MCF 10A (cell line): ENCODE data around the gene GLYATL1B. TPM values are rescaled to one million over a fixed set of nuclear protein-coding genes. Genes with fewer than 3 reads are reported as not detected.

Source experiments
- BruUV-seq: library from RNA; stranded (reverse); fragments of 400-500 nt; replicated peaks from 2 replicates; lab custom pipeline; 2021; lab: Mats Ljungman, UMichigan
- CTCF ChIA-PET: fragments of 300-600 bp; sonication (Branson Sonifier 250); formaldehyde crosslinking; extraction: SDS; loops from one replicate; lab custom pipeline; 2021; ENCODE audit warnings: antibody characterized with exemption, inconsistent platforms; lab: Yijun Ruan, JAX
- POLR2A ChIA-PET: fragments of 300-600, 350-650 bp; sonication (Branson Sonifier 250); formaldehyde crosslinking; extraction: SDS; loops from one replicate; lab custom pipeline; 2020; ENCODE audit warnings: antibody characterized with exemption, inconsistent platforms; lab: Yijun Ruan, JAX
- DNase-seq: peaks from one replicate; pipeline ENCODE4 v3.0.0-alpha.2; 2018; ENCODE audit not compliant: unreplicated experiment
- H3K27ac Mint-ChIP-seq: one replicate; pipeline ENCODE4 v1.8.0; 2022; ENCODE audit warnings: mild to moderate bottlenecking, low read depth, mixed read lengths; ENCODE audit not compliant: unreplicated experiment
- H3K27me3 Mint-ChIP-seq: one replicate; pipeline ENCODE4 v1.8.0; 2022; ENCODE audit warnings: mixed read lengths; ENCODE audit not compliant: insufficient read depth, unreplicated experiment
- H3K36me3 Mint-ChIP-seq: one replicate; pipeline ENCODE4 v1.8.0; 2022; ENCODE audit warnings: mild to moderate bottlenecking, moderate library complexity, mixed read lengths; ENCODE audit not compliant: insufficient read depth, unreplicated experiment
- H3K4me1 Mint-ChIP-seq: one replicate; pipeline ENCODE4 v1.8.0; 2022; ENCODE audit warnings: mixed read lengths; ENCODE audit not compliant: insufficient read depth, unreplicated experiment
- H3K4me3 Mint-ChIP-seq: one replicate; pipeline ENCODE4 v1.8.0; 2022; ENCODE audit warnings: mild to moderate bottlenecking, moderate library complexity, mixed read lengths; ENCODE audit not compliant: unreplicated experiment
- H3K9me3 Mint-ChIP-seq: one replicate; pipeline ENCODE4 v1.8.0; 2022; ENCODE audit warnings: mixed read lengths; ENCODE audit not compliant: unreplicated experiment
- intact Hi-C: fragments of 100-400 bp; cut with micrococcal nuclease; formaldehyde crosslinking; loops from 2 replicates; pipeline ENCODE4 v1.14.1; 2022
- total RNA-seq: library from RNA; stranded (reverse); gene quantifications from 2 replicates; pipeline ENCODE4 v1.2.3, GENCODE V29; 2022
- TF ChIP-seq, protein P1 (sequence below): fragments of 200-600 bp; IDR thresholded peaks from one replicate; pipeline ENCODE4 v1.8.0; 2022; ENCODE audit warnings: antibody characterized with exemption, mild to moderate bottlenecking; ENCODE audit not compliant: unreplicated experiment

The GLYATL1B gene
- total RNA-seq, 1 experiment from 2014 or later = not detected

DNA sequence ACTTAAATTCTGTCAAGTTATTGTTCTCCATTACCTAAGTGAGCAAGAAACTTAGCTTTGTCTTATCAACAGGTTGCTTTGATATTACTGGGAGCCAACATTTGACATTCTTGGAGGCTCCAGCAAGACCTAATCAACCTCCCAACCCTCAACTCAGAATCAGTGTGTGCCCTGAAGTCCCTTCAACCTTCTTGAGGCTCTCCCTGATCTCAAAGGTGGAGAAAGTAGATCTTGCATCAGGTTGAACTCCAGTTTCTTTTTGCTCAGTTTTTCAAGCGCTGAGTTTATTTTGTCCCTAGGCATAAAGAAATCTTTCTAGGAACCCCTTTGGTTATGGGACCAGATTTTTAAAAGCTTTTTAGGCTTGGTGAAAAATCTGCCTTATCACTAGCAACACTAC, 58.0 kb downstream of the GLYATL1B start:
- Mint-ChIP-seq H3K4me1 (peaks cover 50% of the 10 kb centered on the region), H3K27ac (peak overlapping the region; percentile 98), H3K9me3 (no peaks in the 10 kb centered on the region), H3K4me3 (peak overlapping the region; percentile 97), H3K36me3 (peaks cover 3% of the 10 kb centered on the region), H3K27me3 (no peaks in the 10 kb centered on the region)
- intact Hi-C loops = loop anchor here (5.0 kb wide), 2 partner anchors 242 to 567 kb away; partner anchors contain the start of genes LPXN and ZFP91
- POLR2A ChIA-PET = interaction anchor here (0.6 to 2.4 kb wide), 19 partner anchors 11 to 1822 kb away, joined by 3 to 28 read pairs (median 4); partner anchors contain the start of genes DTX4, FAM111B and ZFP91
- no peak for DNase-seq
- BruUV-seq = no TSS peak
- CTCF ChIA-PET = interaction anchor here (0.7 to 10.2 kb wide), 9 partner anchors 8 to 507 kb away, joined by 3 to 146 read pairs (median 4); partner anchors contain the start of genes DTX4 and FAM111B
- TF ChIP-seq, protein P1, sequence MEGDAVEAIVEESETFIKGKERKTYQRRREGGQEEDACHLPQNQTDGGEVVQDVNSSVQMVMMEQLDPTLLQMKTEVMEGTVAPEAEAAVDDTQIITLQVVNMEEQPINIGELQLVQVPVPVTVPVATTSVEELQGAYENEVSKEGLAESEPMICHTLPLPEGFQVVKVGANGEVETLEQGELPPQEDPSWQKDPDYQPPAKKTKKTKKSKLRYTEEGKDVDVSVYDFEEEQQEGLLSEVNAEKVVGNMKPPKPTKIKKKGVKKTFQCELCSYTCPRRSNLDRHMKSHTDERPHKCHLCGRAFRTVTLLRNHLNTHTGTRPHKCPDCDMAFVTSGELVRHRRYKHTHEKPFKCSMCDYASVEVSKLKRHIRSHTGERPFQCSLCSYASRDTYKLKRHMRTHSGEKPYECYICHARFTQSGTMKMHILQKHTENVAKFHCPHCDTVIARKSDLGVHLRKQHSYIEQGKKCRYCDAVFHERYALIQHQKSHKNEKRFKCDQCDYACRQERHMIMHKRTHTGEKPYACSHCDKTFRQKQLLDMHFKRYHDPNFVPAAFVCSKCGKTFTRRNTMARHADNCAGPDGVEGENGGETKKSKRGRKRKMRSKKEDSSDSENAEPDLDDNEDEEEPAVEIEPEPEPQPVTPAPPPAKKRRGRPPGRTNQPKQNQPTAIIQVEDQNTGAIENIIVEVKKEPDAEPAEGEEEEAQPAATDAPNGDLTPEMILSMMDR = no peak

Other genes with a start within 250 kb of the GLYATL1B start
- not detected in 2 replicates for gene GLYATL2, start 241.6 kb upstream of the GLYATL1B start, total RNA-seq
- gene GLYATL1, start 146.8 kb upstream of the GLYATL1B start, total RNA-seq = not detected in 2 replicates
- 0.74 and 1.6 TPM in 2 replicates for gene FAM111B, start 20.9 kb downstream of the GLYATL1B start, total RNA-seq
- gene FAM111A, start 56.5 kb downstream of the GLYATL1B start, total RNA-seq = 26.3 and 27.7 TPM in 2 replicates
- gene DTX4, start 85.8 kb downstream of the GLYATL1B start, total RNA-seq = 3.4 and 4.2 TPM in 2 replicates
- gene MPEG1, start 126.6 kb downstream of the GLYATL1B start, total RNA-seq = not detected in 2 replicates